GM12878 (cell line): ENCODE results near the gene PRKG1. TPM values are rescaled to one million over a fixed set of nuclear protein-coding genes. Genes with fewer than 3 reads are reported as not detected.

Source experiments
- ATAC-seq: fragments of 200-7000 bp; cut with Tn5 transposase; 3 replicates; pipeline ENCODE4 v1.9.1; 2020; ENCODE audit warnings: mild to moderate bottlenecking, moderate library complexity
- BruUV-seq: library from RNA; stranded (reverse); fragments of 400-500 nt; replicated peaks from 2 replicates; lab custom pipeline; 2021; lab: Mats Ljungman, UMichigan
- CTCF ChIA-PET: fragments of 300-600 bp; sonication (Branson Sonifier 250); formaldehyde crosslinking; extraction: SDS; loops from one replicate; lab custom pipeline; 2021; ENCODE audit warnings: inconsistent platforms; lab: Yijun Ruan, JAX
- POLR2A ChIA-PET: fragments of 350-600 bp; formaldehyde crosslinking; extraction: SDS; loops from one replicate; lab custom pipeline; 2021; ENCODE audit warnings: inconsistent platforms; lab: Charles Lee
- RAD21 ChIA-PET: fragments of 300-600 bp; sonication (Branson Sonifier 250); formaldehyde crosslinking; loops from one replicate; lab custom pipeline; 2023; ENCODE audit warnings: antibody characterized with exemption; ENCODE audit not compliant: unreplicated experiment; lab: Charles Lee
- SMC1A ChIA-PET: fragments of 300-600 bp; sonication (Branson Sonifier 250); formaldehyde crosslinking; loops from one replicate; lab custom pipeline; 2023; ENCODE audit not compliant: unreplicated experiment, uncharacterized antibody; lab: Charles Lee
- DNase-seq: peaks from one replicate; pipeline ENCODE4 v3.0.0-alpha.2; 2011; ENCODE audit warnings: low read depth, low spot score
- FAIRE-seq: peaks from 3 replicates; lab custom pipeline; 2011; peaks lifted over from hg19 to GRCh38; lab: Jason Lieb, UNC
- H2AFZ ChIP-seq: 2 replicates; pipeline ENCODE4 v1.6.0; 2011; ENCODE audit warnings: low read depth, low read length, control low read depth; ENCODE audit not compliant: control insufficient read depth
- H3K27ac ChIP-seq: 2 replicates; pipeline ENCODE4 v1.5.1; 2011; ENCODE audit warnings: control low read depth; ENCODE audit not compliant: control insufficient read depth, insufficient read depth
- H3K27me3 ChIP-seq, 2 experiments: replicated peaks in 1 of 2; 2 replicates each; pipeline versions ENCODE4 v1.6.0 to v1.6.1; 2011; ENCODE audit warnings: low read length in 1 of 2; ENCODE audit not compliant: control insufficient read depth in 2 of 2, insufficient read depth in 2 of 2
- H3K36me3 ChIP-seq, 2 experiments: 2 replicates each; pipeline ENCODE4 v1.5.1; 2011; ENCODE audit warnings: low read length in 1 of 2; ENCODE audit not compliant: control insufficient read depth in 2 of 2, insufficient read depth in 2 of 2
- H3K4me1 ChIP-seq: 2 replicates; pipeline ENCODE4 v1.6.1; 2011; ENCODE audit warnings: mild to moderate bottlenecking, low read length, moderate library complexity, mixed read lengths; ENCODE audit not compliant: control insufficient read depth, insufficient read depth
- H3K4me2 ChIP-seq: 2 replicates; pipeline ENCODE4 v1.6.0; 2011; ENCODE audit warnings: control low read depth; ENCODE audit not compliant: control insufficient read depth, insufficient read depth
- H3K4me3 ChIP-seq: fragments of 200-600 bp; sonication (generic); 2 replicates; pipeline ENCODE4 v1.5.1; 2016
- H3K79me2 ChIP-seq: 2 replicates; pipeline ENCODE4 v1.6.0; 2011; ENCODE audit warnings: low read length; ENCODE audit not compliant: control insufficient read depth, insufficient read depth
- H3K9ac ChIP-seq: 2 replicates; pipeline ENCODE4 v1.8.0; 2011; ENCODE audit warnings: low read length, control low read depth, mixed read lengths; ENCODE audit not compliant: control insufficient read depth, insufficient read depth
- H3K9me3 ChIP-seq: replicated peaks from 3 replicates; pipeline ENCODE4 v1.5.1; 2011; ENCODE audit warnings: mild to moderate bottlenecking, low read length; ENCODE audit not compliant: control insufficient read depth, insufficient read depth
- H4K20me1 ChIP-seq: 2 replicates; pipeline ENCODE4 v1.6.0; 2011; ENCODE audit not compliant: control insufficient read depth, insufficient read depth
- BCL3 ChIP-seq: IDR thresholded peaks from 2 replicates; pipeline ENCODE4 v1.6.1; 2011; ENCODE audit warnings: borderline replicate concordance, low read depth, mild to moderate bottlenecking, moderate library complexity, low read length; ENCODE audit not compliant: insufficient read depth, poor library complexity, severe bottlenecking
- BCLAF1 ChIP-seq: fragments of 450-650 bp; IDR thresholded peaks from 2 replicates; pipeline ENCODE4 v1.6.1; 2017; ENCODE audit warnings: antibody characterized with exemption, mild to moderate bottlenecking, moderate library complexity
- CBX3 ChIP-seq: fragments of 200-600 bp; sonication (generic); IDR thresholded peaks from 2 replicates; pipeline ENCODE4 v1.6.1; 2016; ENCODE audit warnings: low read depth, borderline replicate concordance
- CHD2 ChIP-seq: IDR thresholded peaks from 2 replicates; pipeline ENCODE4 v1.6.1; 2011; ENCODE audit warnings: low read depth, low read length, improper control_type of control experiment, borderline replicate concordance
- DPF2 ChIP-seq: fragments of 450-650 bp; IDR thresholded peaks from 2 replicates; pipeline ENCODE4 v1.6.1; 2017; ENCODE audit warnings: mild to moderate bottlenecking
- ELK1 ChIP-seq: IDR thresholded peaks from 2 replicates; pipeline ENCODE4 v1.6.1; 2012; ENCODE audit warnings: low read depth, low read length, improper control_type of control experiment
- GATAD2B ChIP-seq: fragments of 450-650 bp; conservative IDR thresholded peaks from 2 replicates; pipeline ENCODE4 v1.6.1; 2017; ENCODE audit warnings: low read depth, mild to moderate bottlenecking, moderate library complexity
- HDGF ChIP-seq: fragments of 450-650 bp; IDR thresholded peaks from 2 replicates; pipeline ENCODE4 v1.6.1; 2016; ENCODE audit warnings: antibody characterized with exemption
- JUNB ChIP-seq: IDR thresholded peaks from 2 replicates; pipeline ENCODE4 v1.6.1; 2016; ENCODE audit warnings: antibody characterized with exemption, mild to moderate bottlenecking
- KDM1A ChIP-seq: fragments of 200-600 bp; sonication (generic); IDR thresholded peaks from 2 replicates; pipeline ENCODE4 v1.6.1; 2016; ENCODE audit warnings: borderline replicate concordance
- KLF5 ChIP-seq: fragments of 450-650 bp; IDR thresholded peaks from 2 replicates; pipeline ENCODE4 v1.6.1; 2014; ENCODE audit warnings: mild to moderate bottlenecking; ENCODE audit not compliant: partially characterized antibody
- LARP7 ChIP-seq: fragments of 450-650 bp; IDR thresholded peaks from 2 replicates; pipeline ENCODE4 v1.6.1; 2017; ENCODE audit warnings: mild to moderate bottlenecking
- RB1 ChIP-seq: fragments of 450-650 bp; formaldehyde crosslinking; IDR thresholded peaks from 2 replicates; pipeline ENCODE4 v1.6.1; 2017; ENCODE audit warnings: mild to moderate bottlenecking, borderline replicate concordance
- RELA ChIP-seq: fragments of 450-650 bp; IDR thresholded peaks from 2 replicates; pipeline ENCODE4 v1.8.0; 2014; ENCODE audit warnings: borderline replicate concordance; ENCODE audit not compliant: partially characterized antibody
- SUPT20H ChIP-seq: IDR thresholded peaks from 2 replicates; pipeline ENCODE4 v1.6.1; 2011; ENCODE audit warnings: low read depth, mild to moderate bottlenecking, low read length, moderate library complexity, borderline replicate concordance; ENCODE audit not compliant: control insufficient read depth
- USF1 ChIP-seq: IDR thresholded peaks from 2 replicates; pipeline ENCODE4 v1.6.1; 2011; ENCODE audit warnings: borderline replicate concordance, low read depth, mild to moderate bottlenecking, moderate library complexity, mixed read lengths, low read length; ENCODE audit not compliant: insufficient read depth; ENCODE audit errors: extremely low read length
- YBX1 ChIP-seq: fragments of 450-650 bp; IDR thresholded peaks from 2 replicates; pipeline ENCODE4 v1.6.1; 2016; ENCODE audit warnings: antibody characterized with exemption
- WGBS: methylation state at CpG from one replicate; pipeline ENCODE4 v1.1.6; 2016; ENCODE audit warnings: low lambda C conversion rate; ENCODE audit not compliant: insufficient replicate concordance, insufficient coverage; ENCODE audit errors: missing lambda C conversion rate; 5-methylcytosine and 5-hydroxymethylcytosine counted together
- in situ Hi-C: fragments of 300-500 bp; cut with MboI; formaldehyde crosslinking; loops from 9 replicates; pipeline ENCODE4 v1.14.3; 2018; ENCODE audit warnings: mixed read lengths
- intact Hi-C: fragments of 100-400 bp; cut with micrococcal nuclease; formaldehyde crosslinking; loops from one replicate; pipeline ENCODE4 v1.14.2; 2022; ENCODE audit not compliant: unreplicated experiment
- polyA plus RNA-seq, 11 experiments: library from polyadenylated mRNA; depleted of rRNA in 4 of 11; unstranded in 6 of 11; stranded (reverse) in 5 of 11; fragments of >200 nt; fragmentation: Nextera tagmentation in 4 of 11; fragmentation: Illumina TruSeq in 1 of 11; extraction: Ambion mirVana in 4 of 11; extraction: Trizol in 1 of 11; gene quantifications; 1 replicate in 1 of 11; 2 replicates in 10 of 11; pipeline versions ENCODE4 v1.2.1 to v1.2.3, GENCODE V29; 2011 to 2016; ENCODE audit warnings: inconsistent platforms in 2 of 11, missing spikeins in 2 of 11, low read depth in 1 of 11
- total RNA-seq, 4 experiments: library from RNA; depleted of rRNA in 3 of 4; stranded (reverse); fragments of >200 nt in 3 of 4; fragmentation: Illumina TruSeq in 1 of 4; extraction: Trizol in 1 of 4; gene quantifications; 2 replicates each; pipeline versions ENCODE4 v1.2.1 to v1.2.3, GENCODE V29; 2013 to 2021

The PRKG1 gene
- total and polyA plus RNA-seq, 10 of the 15 experiments (the other 5 are each of a cell fraction or from before 2014, with no cell fraction given), result 0.04 to 0.05 TPM; not detected in 8

GRCh38 chr10:51981731-51982130, 907.4 kb downstream of the PRKG1 start:
- ChIA-PET SMC1A (no interaction called here), POLR2A (no interaction called here)
- Histone ChIP-seq H3K27me3 (no peaks in the 10 kb centered on the region), H3K4me3 (no peak overlapping the region), H3K9me3 (no peaks in the 10 kb centered on the region)
- TF ChIP-seq RB1 (no peak), CBX3 (no peak), BCLAF1 (no peak), YBX1 (no peak), BCL3 (no peak), KLF5 (no peak), GATAD2B (no peak), HDGF (no peak), USF1 (no peak), ELK1 (no peak), SUPT20H (no peak), LARP7 (no peak), KDM1A (no peak), DPF2 (no peak), JUNB (no peak), CHD2 (no peak), RELA (no peak)
- TF ChIP-seq, all 136 proteins: peak for 0
- Histone ChIP-seq H3K79me2 (no peaks in the 10 kb centered on the region), H3K9ac (no peak overlapping the region), H4K20me1 (no peaks in the 10 kb centered on the region), H3K4me2 (no peak overlapping the region), H2AFZ (no peak overlapping the region), H3K4me1 (no peaks in the 10 kb centered on the region), H3K36me3 (no peaks in the 10 kb centered on the region), H3K27ac (no peak overlapping the region)
- DNase-seq (no peak), FAIRE-seq (no peak), ATAC-seq (no peak)
- no TSS peak for BruUV-seq
- 0% methylated on average over 1 of the region's 1 CpG for WGBS
- intact Hi-C loops (no loop called here), in situ Hi-C loops (no loop called here)
- ChIA-PET CTCF (interaction anchor here (0.9 to 1.3 kb wide), 2 partner anchors 9 to 11 kb away, joined by 3 to 4 read pairs; no protein-coding TSS in a partner anchor), RAD21 (no interaction called here)
